NT2/D1 (cell line): ENCODE results near the gene HIPK2.

Experiments used
- SUZ12 ChIP-seq: IDR thresholded peaks from 2 replicates; pipeline ENCODE4 v1.6.1; 2011; ENCODE audit not compliant: insufficient read length, insufficient read depth; ENCODE audit errors: extremely low read depth
- YY1 ChIP-seq: IDR thresholded peaks from 2 replicates; pipeline ENCODE4 v1.6.1; 2011; ENCODE audit not compliant: insufficient read length, insufficient read depth

GRCh38 chr7:139661903-139662302 is 115.9 kb downstream of the HIPK2 start:
- TF ChIP-seq YY1 (no peak), SUZ12 (no peak)
